HG03378 (cell line): ENCODE measurements around the gene CNNM2.
A peak's percentile ranks its signal among the peaks of the same experiment; 100 is the strongest.
"Not testable (repeated sequence)": the region's sequence is repeated elsewhere in the genome, so short reads cannot be mapped to it uniquely, and the experiment has no call there.

Experiments
- ATAC-seq: cut with Tn5 transposase; IDR thresholded peaks from one replicate; pipeline ENCODE4 v1.9.1; 2021; ENCODE audit warnings: mild to moderate bottlenecking, moderate library complexity; ENCODE audit not compliant: unreplicated experiment

Gene CNNM2

DNA sequence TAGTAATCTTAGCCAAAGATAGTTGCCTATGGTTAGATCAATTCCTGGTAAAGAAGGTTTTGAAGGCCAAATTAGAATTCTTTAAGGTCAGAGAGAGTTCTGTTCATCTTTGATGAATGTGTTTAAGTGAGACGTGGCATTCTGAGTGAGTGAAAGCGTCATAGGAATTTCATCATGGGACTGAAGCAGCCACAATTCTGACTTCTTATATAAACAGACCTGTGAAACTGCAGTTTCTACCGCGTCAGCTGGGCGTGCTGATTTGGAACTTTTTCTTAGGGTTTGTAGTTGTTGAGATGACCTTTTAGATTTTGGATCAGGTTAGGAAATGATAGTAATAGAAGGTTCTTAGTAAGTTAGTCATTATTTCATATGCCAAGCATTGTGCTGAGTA lies 103.8 kb downstream of the CNNM2 start:
- no peak for ATAC-seq

- ATAC-seq: no peak
These were observed 107.6 kb downstream of the CNNM2 start for GRCh38 chr10:103025696-103026095.

DNA sequence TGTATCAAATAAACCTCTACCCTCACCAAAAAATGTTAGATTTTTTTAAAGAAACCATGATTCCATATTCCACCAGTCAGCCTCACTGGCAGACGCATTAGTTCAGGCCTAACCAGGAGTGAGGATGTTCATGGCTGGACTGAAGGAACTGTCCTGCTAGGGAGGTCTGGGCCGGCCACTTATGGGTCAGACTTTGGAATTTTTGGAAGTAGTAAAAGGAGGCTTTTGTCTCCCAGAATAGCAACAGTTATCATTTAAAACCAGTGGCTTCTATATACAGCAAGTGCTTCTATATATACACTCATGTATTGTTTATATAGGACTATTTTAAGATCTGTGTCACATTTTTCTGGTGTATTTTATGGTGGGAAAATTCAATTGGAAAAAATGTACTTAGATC lies 120.5 kb downstream of the CNNM2 start:
- no peak for ATAC-seq

DNA sequence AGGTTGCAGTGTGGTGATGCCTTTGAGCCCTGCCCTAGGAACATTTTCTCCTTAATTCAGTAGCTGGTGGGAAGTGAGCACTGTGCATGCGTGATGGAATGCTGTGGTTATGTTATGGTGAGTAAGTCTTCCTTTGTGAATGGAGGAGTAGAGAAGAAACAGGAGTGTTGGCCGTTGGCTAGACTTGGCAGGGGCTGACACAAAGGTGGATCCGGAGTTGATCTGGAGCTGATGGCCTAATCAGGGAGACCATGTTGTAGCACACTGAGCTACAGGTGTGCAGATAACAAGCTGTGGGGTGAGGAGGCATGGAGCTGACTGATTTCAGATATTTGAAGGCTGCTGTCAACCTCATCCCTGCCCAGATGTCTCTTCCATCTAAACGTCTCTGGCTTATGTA lies 122.3 kb downstream of the CNNM2 start:
- no peak for ATAC-seq

GRCh38 chr10:103041391-103041790 lies 123.3 kb downstream of the CNNM2 start:
- ATAC-seq: no peak

DNA sequence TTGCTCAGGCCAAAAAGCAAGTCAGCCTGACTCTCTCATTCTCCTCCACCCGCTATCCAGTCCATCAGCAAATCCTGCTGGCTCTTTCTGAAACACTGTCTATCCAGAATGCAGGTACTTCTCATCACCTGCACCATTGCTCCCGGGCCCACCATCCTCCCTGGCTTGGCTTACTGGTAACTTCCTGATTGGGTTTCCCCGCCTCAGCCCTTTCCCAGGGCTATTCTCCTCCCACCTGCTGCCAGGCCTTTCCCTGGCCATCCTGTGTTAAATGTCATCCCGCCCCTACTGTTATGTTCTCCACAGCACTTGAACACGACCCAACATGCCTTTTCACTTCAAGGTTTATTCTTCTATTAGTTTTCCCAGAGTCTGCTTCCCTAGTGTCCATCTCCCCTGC lies 124.0 kb downstream of the CNNM2 start:
- no peak for ATAC-seq

GRCh38 chr10:103042908-103043307 lies 124.8 kb downstream of the CNNM2 start:
- ATAC-seq: no peak

- ATAC-seq: no peak
These were observed 126.9 kb downstream of the CNNM2 start for GRCh38 chr10:103044942-103045489.

- ATAC-seq: no peak
These were observed 127.9 kb downstream of the CNNM2 start for GRCh38 chr10:103045961-103046360.

DNA sequence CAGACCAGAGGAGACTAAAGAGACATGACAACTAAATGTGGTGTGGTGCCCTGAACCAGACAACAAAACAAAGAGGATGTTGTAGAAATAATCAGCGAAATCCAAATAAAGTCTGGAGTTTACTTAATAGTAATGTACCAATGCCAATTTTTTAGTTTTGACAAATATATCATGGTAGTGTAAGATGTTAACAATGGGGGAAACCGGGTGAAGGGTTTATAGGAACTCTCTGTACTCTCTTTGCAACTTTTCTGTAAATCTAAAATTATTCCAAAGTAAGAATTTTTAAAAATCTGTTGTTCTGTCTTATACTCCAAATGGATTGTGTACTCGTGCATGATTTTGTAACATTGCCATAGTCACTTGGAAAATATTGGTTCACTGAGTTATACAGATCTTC lies 129.3 kb downstream of the CNNM2 start:
- no peak for ATAC-seq

DNA sequence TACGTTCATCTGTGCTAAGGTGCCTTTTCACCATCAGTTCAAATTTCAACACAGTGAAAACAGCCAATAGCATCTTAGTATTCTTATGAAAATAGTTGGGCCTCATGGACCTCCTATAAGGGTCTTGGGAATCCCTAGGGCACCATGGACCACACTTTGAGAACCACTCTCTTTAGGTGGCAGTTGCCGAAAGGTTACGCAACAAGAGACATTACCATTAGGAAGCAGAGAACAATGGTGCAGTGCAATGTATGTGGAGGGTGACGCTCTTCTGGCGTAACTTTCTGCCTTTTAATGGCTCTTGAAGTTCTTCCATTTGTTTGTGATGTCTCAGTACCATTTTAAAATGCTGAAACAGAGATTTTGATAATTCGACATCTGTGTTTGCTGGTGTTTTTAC lies 131.1 kb downstream of the CNNM2 start:
- no peak for ATAC-seq

- ATAC-seq: peak; percentile 76
These were observed 135.8 kb downstream of the CNNM2 start for GRCh38 chr10:103053659-103054581.

GRCh38 chr10:103054621-103055020 lies 136.5 kb downstream of the CNNM2 start:
- ATAC-seq: no peak

DNA sequence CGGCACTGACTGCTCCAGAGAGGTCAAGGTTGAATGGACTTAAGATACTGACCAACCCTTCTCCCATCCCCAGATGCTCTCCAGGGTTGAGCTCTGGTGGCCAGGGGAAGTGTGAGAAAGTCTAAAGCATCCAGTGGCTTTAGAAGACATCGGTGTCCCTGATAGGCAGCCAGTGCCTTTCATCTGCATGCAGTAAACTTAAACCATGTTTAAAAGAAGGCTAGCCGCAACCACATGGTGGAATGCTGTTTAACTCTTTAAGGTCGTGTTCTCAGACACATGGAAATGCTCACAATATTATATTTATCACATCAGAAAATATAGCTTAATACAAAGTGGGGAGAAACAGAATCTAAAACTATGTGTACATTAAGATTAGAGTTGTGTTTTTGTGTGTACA lies 137.0 kb downstream of the CNNM2 start:
- ATAC-seq: no peak

GRCh38 chr10:103058034-103058433 lies 139.9 kb downstream of the CNNM2 start:
- ATAC-seq: no peak

DNA sequence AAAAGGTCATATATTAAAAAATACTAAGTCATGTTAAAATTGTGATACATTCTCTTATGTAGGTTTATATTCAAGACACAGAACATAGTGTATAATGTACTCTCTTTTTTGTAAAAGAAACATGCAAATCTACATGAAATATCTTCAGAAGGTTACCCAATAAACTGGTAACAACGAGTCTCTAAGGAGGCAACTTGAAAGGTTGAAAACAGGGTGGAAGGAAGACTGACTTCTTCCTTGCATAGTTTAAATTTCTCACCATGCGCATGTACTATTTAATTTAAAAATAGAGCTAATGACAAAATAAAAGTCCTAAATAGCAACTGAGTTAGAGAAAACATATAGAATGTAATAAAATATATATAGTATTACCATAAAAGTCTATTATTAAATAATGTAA lies 142.5 kb downstream of the CNNM2 start:
- ATAC-seq: no peak

- ATAC-seq: no peak
These were observed 144.9 kb downstream of the CNNM2 start for GRCh38 chr10:103062854-103063590.

- no peak for ATAC-seq
These were observed 146.9 kb downstream of the CNNM2 start for GRCh38 chr10:103064956-103065355.

GRCh38 chr10:103066141-103067098 lies 148.3 kb downstream of the CNNM2 start:
- ATAC-seq: no peak

DNA sequence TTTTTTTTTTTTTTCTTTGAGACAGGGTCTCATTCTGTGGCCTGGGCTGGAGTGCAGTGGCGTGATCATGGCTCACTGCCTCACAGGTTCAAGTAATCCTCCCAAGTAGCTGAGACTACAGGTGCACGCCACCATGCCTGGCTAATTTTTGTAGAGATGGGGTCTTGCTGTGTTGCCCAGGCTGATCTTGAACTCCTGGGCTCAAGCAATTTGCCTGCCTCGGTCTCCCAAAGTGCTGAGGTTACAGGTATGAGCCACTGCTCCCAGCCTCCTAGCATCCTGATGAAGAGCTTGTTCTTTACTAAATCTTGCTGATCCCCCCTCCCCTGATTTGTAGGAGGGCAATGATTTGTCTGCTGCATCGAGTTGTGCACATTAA lies 149.0 kb downstream of the CNNM2 start:
- ATAC-seq: not testable (repeated sequence)

GRCh38 chr10:103067484-103067883 lies 149.4 kb downstream of the CNNM2 start:
- no peak for ATAC-seq
